B cell (primary cell): ENCODE results near the gene FBXO15. TPM values are rescaled to one million over a fixed set of nuclear protein-coding genes. Genes with fewer than 3 reads are reported as not detected.

Source experiments
- ATAC-seq: fragments of 200-7000 bp; cut with Tn5 transposase; one replicate; pipeline ENCODE4 v1.10.0; 2021; ENCODE audit warnings: low read depth, mild to moderate bottlenecking, moderate number of reproducible peaks, moderate library complexity
- CTCF ChIA-PET: fragments of 350-600 bp; sonication (Branson Sonifier 250); formaldehyde crosslinking; loops from one replicate; lab custom pipeline; 2021; ENCODE audit warnings: antibody characterized with exemption, inconsistent platforms; lab: Charles Lee
- POLR2A ChIA-PET: fragments of 350-600 bp; sonication (Branson Sonifier 250); formaldehyde crosslinking; loops from one replicate; lab custom pipeline; 2021; ENCODE audit warnings: antibody characterized with exemption; lab: Charles Lee
- DNase-seq: peaks from one replicate; pipeline ENCODE4 v3.0.0; 2013
- H2AFZ ChIP-seq: 2 replicates; pipeline ENCODE4 v1.6.1; 2012; ENCODE audit warnings: mild to moderate bottlenecking, low read depth, low read length; ENCODE audit not compliant: insufficient read depth, poor library complexity, severe bottlenecking
- H3K27ac ChIP-seq, 2 donors: 1 replicate in 1 of 2; 2 replicates in 1 of 2; pipeline ENCODE4 v1.5.1; 2012 to 2013; ENCODE audit warnings: low read length in 2 of 2, mild to moderate bottlenecking in 2 of 2, moderate library complexity in 1 of 2
- H3K27me3 ChIP-seq, 4 experiments: fragments of 200-600 bp in 1 of 4; sonication (generic) in 1 of 4; replicated peaks in 1 of 4; 1 replicate in 2 of 4; 2 replicates in 2 of 4; pipeline versions ENCODE4 v1.6.1 to v1.7.0; 2013 to 2016; ENCODE audit warnings: low read length in 3 of 4, mild to moderate bottlenecking in 2 of 4, mixed read lengths in 1 of 4, moderate library complexity in 1 of 4; ENCODE audit not compliant: insufficient read depth in 4 of 4, control insufficient read depth in 3 of 4; ENCODE audit errors: control extremely low read depth in 1 of 4
- H3K36me3 ChIP-seq, 2 experiments: replicated peaks in 1 of 2; 1 replicate in 1 of 2; 2 replicates in 1 of 2; pipeline versions ENCODE4 v1.6.1 to v1.7.1; 2013; ENCODE audit warnings: low read length in 1 of 2; ENCODE audit not compliant: insufficient read depth in 2 of 2, control insufficient read depth in 1 of 2; ENCODE audit errors: control extremely low read depth in 1 of 2, extremely low read depth in 1 of 2
- H3K4me1 ChIP-seq, 2 donors: fragments of 200-600 bp in 1 of 2; sonication (generic) in 1 of 2; 1 replicate in 1 of 2; 2 replicates in 1 of 2; pipeline versions ENCODE4 v1.5.1 to v1.6.1; 2013 to 2017; ENCODE audit warnings: low read length in 2 of 2; ENCODE audit not compliant: control insufficient read depth in 2 of 2, insufficient read depth in 2 of 2
- H3K4me2 ChIP-seq: replicated peaks from 2 replicates; pipeline ENCODE3; 2012; ENCODE audit warnings: mild to moderate bottlenecking, low read depth, low read length; ENCODE audit not compliant: poor library complexity, severe bottlenecking
- H3K4me3 ChIP-seq, 5 experiments: fragments of 200-600 bp in 1 of 5; sonication (generic) in 1 of 5; 1 replicate in 3 of 5; 2 replicates in 2 of 5; pipeline versions ENCODE4 v1.5.1 to v1.7.0; 2011 to 2016; ENCODE audit warnings: low read length in 4 of 5, mild to moderate bottlenecking in 4 of 5, low read depth in 2 of 5, control low read depth in 1 of 5, moderate library complexity in 1 of 5; ENCODE audit not compliant: insufficient read depth in 1 of 5; ENCODE audit errors: control extremely low read depth in 1 of 5, extremely low read depth in 1 of 5
- H3K79me2 ChIP-seq: fragments of 200-600 bp; sonication (generic); one replicate; pipeline ENCODE4 v1.6.0; 2016; ENCODE audit warnings: low read length; ENCODE audit not compliant: control insufficient read depth, insufficient read depth
- H3K9ac ChIP-seq: fragments of 200-600 bp; sonication (generic); 2 replicates; pipeline ENCODE4 v1.6.1; 2017; ENCODE audit warnings: mild to moderate bottlenecking, low read length, moderate library complexity
- H3K9me3 ChIP-seq, 3 donors: one replicate each; pipeline versions ENCODE4 v1.6.1 to v1.7.1; 2013; ENCODE audit warnings: low read length in 2 of 3; ENCODE audit not compliant: control insufficient read depth in 2 of 3, insufficient read depth in 1 of 3; ENCODE audit errors: control extremely low read depth in 1 of 3
- H4K20me1 ChIP-seq: 2 replicates; pipeline ENCODE4 v1.6.0; 2012; ENCODE audit warnings: mild to moderate bottlenecking, low read length; ENCODE audit not compliant: insufficient read depth, control insufficient read depth, poor library complexity, severe bottlenecking
- H3K27ac Mint-ChIP-seq: one replicate; pipeline ENCODE4 v1.8.0; 2021; ENCODE audit warnings: mixed read lengths
- H3K27me3 Mint-ChIP-seq: one replicate; pipeline ENCODE4 v1.8.0; 2021; ENCODE audit warnings: mixed read lengths
- H3K4me1 Mint-ChIP-seq: one replicate; pipeline ENCODE4 v1.8.0; 2021; ENCODE audit warnings: mixed read lengths
- H3K4me3 Mint-ChIP-seq: one replicate; pipeline ENCODE4 v1.8.0; 2021; ENCODE audit warnings: mixed read lengths
- H3K9me3 Mint-ChIP-seq: one replicate; pipeline ENCODE4 v1.8.0; 2022; ENCODE audit warnings: mixed read lengths; ENCODE audit not compliant: insufficient read depth
- EZH2 ChIP-seq: IDR thresholded peaks from 2 replicates; pipeline ENCODE4 v1.6.1; 2012; ENCODE audit warnings: borderline replicate concordance, low read depth, mild to moderate bottlenecking, moderate library complexity, low read length; ENCODE audit not compliant: insufficient read depth, poor library complexity, severe bottlenecking
- WGBS: methylation state at CpG from one replicate; pipeline ENCODE4 v1.1.5; 2013; ENCODE audit warnings: missing lambda C conversion rate; ENCODE audit not compliant: insufficient coverage; 5-methylcytosine and 5-hydroxymethylcytosine counted together
- intact Hi-C: fragments of 100-400 bp; cut with micrococcal nuclease; formaldehyde crosslinking; loops from one replicate; pipeline ENCODE4 v1.10.0; 2022
- polyA plus RNA-seq: library from polyadenylated mRNA; depleted of rRNA; stranded (reverse); fragments of >200 nt; gene quantifications from 2 replicates; pipeline ENCODE4 v1.2.3, GENCODE V29; 2012
- total RNA-seq, 2 donors: library from RNA; stranded (reverse); fragments of 120-200 nt in 1 of 2; gene quantifications; 1 replicate in 1 of 2; 2 replicates in 1 of 2; pipeline versions ENCODE4 v1.2.3 to v1.2.4, GENCODE V29; 2013 to 2022
- TF ChIP-seq, protein P1 (sequence below): fragments of 200-600 bp; IDR thresholded peaks from one replicate; pipeline ENCODE4 v1.8.0; 2022; ENCODE audit warnings: antibody characterized with exemption, mild to moderate bottlenecking

FBXO15 gene
- total and polyA plus RNA-seq, 2 donors (not counting 1 experiment from before 2014, with no cell fraction given) = 1.6 to 4.1 TPM

DNA sequence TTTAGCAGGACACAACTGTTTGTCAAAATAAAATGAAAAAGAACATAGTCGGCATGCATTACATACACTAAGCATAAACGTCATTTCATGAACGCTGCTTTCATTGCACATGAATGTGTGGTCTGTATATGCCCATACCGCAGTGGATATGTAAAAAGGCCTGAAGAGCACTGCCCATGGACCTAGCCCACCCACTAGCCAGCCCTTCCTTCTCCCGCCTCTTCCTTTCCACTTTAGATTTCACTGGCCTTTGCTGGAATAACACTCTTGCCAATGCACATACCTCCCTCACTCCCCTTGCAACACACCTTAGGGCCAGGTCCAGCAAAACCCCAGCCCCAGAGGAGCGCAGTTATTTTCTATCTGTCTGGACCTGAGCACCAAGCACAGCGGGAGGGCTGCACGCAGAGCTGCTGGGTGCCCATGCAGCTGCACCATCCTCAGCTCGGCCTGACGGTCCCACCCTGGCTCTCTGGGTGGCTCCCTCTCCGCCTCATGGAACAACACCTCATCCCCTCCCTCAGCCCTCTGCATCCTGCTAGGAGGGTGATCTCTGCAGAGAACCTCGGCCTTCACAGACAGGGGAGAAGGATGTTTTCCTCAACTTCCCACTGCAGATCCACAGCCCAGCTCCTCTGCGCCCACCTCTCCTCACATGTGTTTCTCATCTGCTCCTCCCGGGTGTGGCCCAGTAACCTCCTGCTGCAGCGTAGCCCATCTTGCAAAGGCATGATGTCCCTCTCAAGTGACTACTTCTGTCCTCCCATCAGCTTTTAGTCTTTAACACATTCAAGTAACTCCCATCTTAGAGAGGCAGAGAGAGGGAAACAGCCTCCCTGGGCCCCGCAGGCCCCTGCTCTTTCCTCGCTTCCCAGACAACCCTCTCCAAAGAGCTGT is 72.7 kb downstream of the FBXO15 start:
- Histone ChIP-seq H3K4me2 (no peak overlapping the region), H2AFZ (no peak overlapping the region), H3K4me1 (peaks cover 3 to 9% of the 10 kb centered on the region in 2 donors), H4K20me1 (no peaks in the 10 kb centered on the region), H3K36me3 (no peaks in the 10 kb centered on the region), H3K9ac (no peak overlapping the region), H3K27ac (no peak overlapping the region), H3K4me3 (no peak overlapping the region), H3K27me3 (no peaks in the 10 kb centered on the region), H3K79me2 (no peaks in the 10 kb centered on the region), H3K9me3 (no peaks in the 10 kb centered on the region)
- peaks cover 6% of the 10 kb centered on the region for H3K27me3 Mint-ChIP-seq
- no peak for ATAC-seq
- no peaks in the 10 kb centered on the region for H3K9me3 Mint-ChIP-seq
- ChIA-PET POLR2A (no interaction called here), CTCF (interaction anchor here (0.6 kb wide), 1 partner anchor 94 kb away, joined by 3 read pairs; no protein-coding TSS in a partner anchor)
- DNase-seq = no peak
- WGBS = 96% methylated on average over 16 of the region's 17 CpGs
- H3K4me3 Mint-ChIP-seq = no peak overlapping the region
- no peak overlapping the region for H3K27ac Mint-ChIP-seq
- intact Hi-C loops = no loop called here
- TF ChIP-seq EZH2 = no peak
- TF ChIP-seq, protein P1, sequence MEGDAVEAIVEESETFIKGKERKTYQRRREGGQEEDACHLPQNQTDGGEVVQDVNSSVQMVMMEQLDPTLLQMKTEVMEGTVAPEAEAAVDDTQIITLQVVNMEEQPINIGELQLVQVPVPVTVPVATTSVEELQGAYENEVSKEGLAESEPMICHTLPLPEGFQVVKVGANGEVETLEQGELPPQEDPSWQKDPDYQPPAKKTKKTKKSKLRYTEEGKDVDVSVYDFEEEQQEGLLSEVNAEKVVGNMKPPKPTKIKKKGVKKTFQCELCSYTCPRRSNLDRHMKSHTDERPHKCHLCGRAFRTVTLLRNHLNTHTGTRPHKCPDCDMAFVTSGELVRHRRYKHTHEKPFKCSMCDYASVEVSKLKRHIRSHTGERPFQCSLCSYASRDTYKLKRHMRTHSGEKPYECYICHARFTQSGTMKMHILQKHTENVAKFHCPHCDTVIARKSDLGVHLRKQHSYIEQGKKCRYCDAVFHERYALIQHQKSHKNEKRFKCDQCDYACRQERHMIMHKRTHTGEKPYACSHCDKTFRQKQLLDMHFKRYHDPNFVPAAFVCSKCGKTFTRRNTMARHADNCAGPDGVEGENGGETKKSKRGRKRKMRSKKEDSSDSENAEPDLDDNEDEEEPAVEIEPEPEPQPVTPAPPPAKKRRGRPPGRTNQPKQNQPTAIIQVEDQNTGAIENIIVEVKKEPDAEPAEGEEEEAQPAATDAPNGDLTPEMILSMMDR = no peak
- H3K4me1 Mint-ChIP-seq = peaks cover 14% of the 10 kb centered on the region
